Measurements from ENCODE around the gene SHF. TPM values are rescaled to one million over a fixed set of nuclear protein-coding genes. Genes with fewer than 3 reads are reported as not detected.

The SHF gene
- polyA plus RNA-seq, 1 donor (not counting 4 experiments of a cell fraction or from before 2014, with no cell fraction given), result 0.24 TPM

DNA sequence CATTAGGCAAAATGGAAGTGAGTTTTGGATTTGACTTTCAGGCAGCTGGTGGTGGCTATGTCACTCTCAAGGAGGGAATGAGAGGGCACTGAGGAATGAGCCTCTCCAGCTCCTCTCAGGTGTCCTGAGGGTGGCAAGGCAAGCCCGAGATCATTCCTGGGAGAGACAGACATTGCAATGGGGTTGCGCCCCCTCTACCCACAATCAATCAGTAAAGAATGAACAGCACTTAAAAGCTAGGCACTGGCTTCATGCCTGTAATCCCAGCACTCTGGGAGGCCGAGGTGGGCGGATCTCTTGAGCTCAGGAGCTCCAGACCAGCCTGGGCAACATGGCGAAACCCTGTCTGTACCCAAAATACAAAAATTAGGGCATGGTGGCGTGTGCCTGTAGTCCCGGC lies 14.1 kb upstream of the SHF start:
- Histone ChIP-seq H3K9ac (ENCODE audit: control insufficient read depth, extremely low read depth, insufficient read depth, low read length) (no peak overlapping the region), H3K9me1 (ENCODE audit: control insufficient read depth, extremely low read depth, insufficient read depth, low read length) (no peaks in the 10 kb centered on the region), H3K79me2 (ENCODE audit: control insufficient read depth, insufficient read depth, low read length) (no peaks in the 10 kb centered on the region), H2AFZ (ENCODE audit: control insufficient read depth, low read length) (no peak overlapping the region), H3K4me2 (ENCODE audit: control insufficient read depth, extremely low read depth, insufficient read depth, low read depth, low read length) (no peak overlapping the region), H3K27me3 (ENCODE audit: control insufficient read depth, extremely low read depth, insufficient read depth, low read length) (no peaks in the 10 kb centered on the region), H3K9me3 (ENCODE audit: control insufficient read depth, low read depth, low read length) (no peaks in the 10 kb centered on the region), H4K20me1 (ENCODE audit: control insufficient read depth, extremely low read depth, insufficient read depth, low read length) (no peaks in the 10 kb centered on the region), H3K4me1 (ENCODE audit: control insufficient read depth, extremely low read depth, insufficient read depth, low read length) (peaks cover 8% of the 10 kb centered on the region), H3K36me3 (ENCODE audit: control insufficient read depth in 2 of 2, extremely low read depth in 1 of 2, insufficient read depth in 2 of 2, low read length in 2 of 2) (no peaks in the 10 kb centered on the region), H3K4me3 (ENCODE audit: control insufficient read depth in 2 of 3, extremely low read depth in 1 of 3, insufficient read depth in 2 of 3, low read depth in 1 of 3, low read length in 3 of 3) (no peak overlapping the region), H3K27ac (ENCODE audit: control insufficient read depth, insufficient read depth, low read length) (no peak overlapping the region)
- no peak for TF ChIP-seq EZH2 (IDR thresholded peaks at IDR 0.05; ENCODE audit: low read length)
- TF ChIP-seq, protein P1, sequence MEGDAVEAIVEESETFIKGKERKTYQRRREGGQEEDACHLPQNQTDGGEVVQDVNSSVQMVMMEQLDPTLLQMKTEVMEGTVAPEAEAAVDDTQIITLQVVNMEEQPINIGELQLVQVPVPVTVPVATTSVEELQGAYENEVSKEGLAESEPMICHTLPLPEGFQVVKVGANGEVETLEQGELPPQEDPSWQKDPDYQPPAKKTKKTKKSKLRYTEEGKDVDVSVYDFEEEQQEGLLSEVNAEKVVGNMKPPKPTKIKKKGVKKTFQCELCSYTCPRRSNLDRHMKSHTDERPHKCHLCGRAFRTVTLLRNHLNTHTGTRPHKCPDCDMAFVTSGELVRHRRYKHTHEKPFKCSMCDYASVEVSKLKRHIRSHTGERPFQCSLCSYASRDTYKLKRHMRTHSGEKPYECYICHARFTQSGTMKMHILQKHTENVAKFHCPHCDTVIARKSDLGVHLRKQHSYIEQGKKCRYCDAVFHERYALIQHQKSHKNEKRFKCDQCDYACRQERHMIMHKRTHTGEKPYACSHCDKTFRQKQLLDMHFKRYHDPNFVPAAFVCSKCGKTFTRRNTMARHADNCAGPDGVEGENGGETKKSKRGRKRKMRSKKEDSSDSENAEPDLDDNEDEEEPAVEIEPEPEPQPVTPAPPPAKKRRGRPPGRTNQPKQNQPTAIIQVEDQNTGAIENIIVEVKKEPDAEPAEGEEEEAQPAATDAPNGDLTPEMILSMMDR (optimal IDR thresholded peaks at IDR 0.05 in 1 of 3, IDR thresholded peaks at IDR 0.05 in 1 of 3, conservative IDR thresholded peaks at IDR 0.05 in 1 of 3; ENCODE audit: extremely low read depth in 1 of 3, insufficient read depth in 2 of 3, low read length in 3 of 3), result no peak
- no peak for DNase-seq (ENCODE audit: low read depth, low spot score)
- dilution Hi-C loops (cut with MboI; ENCODE audit: extremely low pct_ligation_motif_present, low sequenced_read_pairs), result loop anchor here (25.0 kb wide), 2 partner anchors 110 to 185 kb away; partner anchors contain the start of gene GATM
- no peak for FAIRE-seq

DNA sequence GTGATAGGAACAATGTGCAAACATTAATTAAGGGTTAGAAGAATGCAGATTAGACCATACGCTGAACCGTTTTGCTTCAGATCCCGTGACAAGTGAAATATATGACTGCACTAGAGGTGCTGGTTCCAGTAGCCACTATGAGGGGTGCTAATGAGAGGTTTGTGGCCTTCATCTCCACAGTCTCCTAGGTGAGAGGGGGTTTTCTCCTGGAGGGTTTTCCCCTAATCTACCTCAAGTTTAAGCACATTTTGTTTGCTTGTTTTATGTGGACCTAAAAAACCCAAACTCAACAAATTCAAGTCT lies 13.7 kb upstream of the SHF start:
- Histone ChIP-seq H3K79me2 (ENCODE audit: control insufficient read depth, insufficient read depth, low read length) (no peaks in the 10 kb centered on the region), H3K36me3 (ENCODE audit: control insufficient read depth in 2 of 2, extremely low read depth in 1 of 2, insufficient read depth in 2 of 2, low read length in 2 of 2) (no peaks in the 10 kb centered on the region), H3K27ac (ENCODE audit: control insufficient read depth, insufficient read depth, low read length) (no peak overlapping the region), H4K20me1 (ENCODE audit: control insufficient read depth, extremely low read depth, insufficient read depth, low read length) (no peaks in the 10 kb centered on the region), H3K4me3 (ENCODE audit: control insufficient read depth in 2 of 3, extremely low read depth in 1 of 3, insufficient read depth in 2 of 3, low read depth in 1 of 3, low read length in 3 of 3) (no peak overlapping the region), H3K9ac (ENCODE audit: control insufficient read depth, extremely low read depth, insufficient read depth, low read length) (no peak overlapping the region), H3K4me2 (ENCODE audit: control insufficient read depth, extremely low read depth, insufficient read depth, low read depth, low read length) (no peak overlapping the region), H3K4me1 (ENCODE audit: control insufficient read depth, extremely low read depth, insufficient read depth, low read length) (peaks cover 8% of the 10 kb centered on the region), H3K9me3 (ENCODE audit: control insufficient read depth, low read depth, low read length) (no peaks in the 10 kb centered on the region), H2AFZ (ENCODE audit: control insufficient read depth, low read length) (no peak overlapping the region), H3K27me3 (ENCODE audit: control insufficient read depth, extremely low read depth, insufficient read depth, low read length) (no peaks in the 10 kb centered on the region), H3K9me1 (ENCODE audit: control insufficient read depth, extremely low read depth, insufficient read depth, low read length) (no peaks in the 10 kb centered on the region)
- DNase-seq (ENCODE audit: low read depth, low spot score), result no peak
- TF ChIP-seq, protein P1 (optimal IDR thresholded peaks at IDR 0.05 in 1 of 3, IDR thresholded peaks at IDR 0.05 in 1 of 3, conservative IDR thresholded peaks at IDR 0.05 in 1 of 3; ENCODE audit: extremely low read depth in 1 of 3, insufficient read depth in 2 of 3, low read length in 3 of 3), result no peak
- no peak for TF ChIP-seq EZH2 (IDR thresholded peaks at IDR 0.05; ENCODE audit: low read length)
- no peak for FAIRE-seq
- dilution Hi-C loops (cut with MboI; ENCODE audit: extremely low pct_ligation_motif_present, low sequenced_read_pairs), result loop anchor here (25.0 kb wide), 2 partner anchors 111 to 186 kb away; partner anchors contain the start of gene GATM

Data from keratinocyte (primary cell).